ENCODE measurements around the gene RPA1. TPM values are rescaled to one million over a fixed set of nuclear protein-coding genes. Genes with fewer than 3 reads are reported as not detected.

The RPA1 gene
- total RNA-seq, 1 experiment from 2014 or later = 69.1 TPM

DNA sequence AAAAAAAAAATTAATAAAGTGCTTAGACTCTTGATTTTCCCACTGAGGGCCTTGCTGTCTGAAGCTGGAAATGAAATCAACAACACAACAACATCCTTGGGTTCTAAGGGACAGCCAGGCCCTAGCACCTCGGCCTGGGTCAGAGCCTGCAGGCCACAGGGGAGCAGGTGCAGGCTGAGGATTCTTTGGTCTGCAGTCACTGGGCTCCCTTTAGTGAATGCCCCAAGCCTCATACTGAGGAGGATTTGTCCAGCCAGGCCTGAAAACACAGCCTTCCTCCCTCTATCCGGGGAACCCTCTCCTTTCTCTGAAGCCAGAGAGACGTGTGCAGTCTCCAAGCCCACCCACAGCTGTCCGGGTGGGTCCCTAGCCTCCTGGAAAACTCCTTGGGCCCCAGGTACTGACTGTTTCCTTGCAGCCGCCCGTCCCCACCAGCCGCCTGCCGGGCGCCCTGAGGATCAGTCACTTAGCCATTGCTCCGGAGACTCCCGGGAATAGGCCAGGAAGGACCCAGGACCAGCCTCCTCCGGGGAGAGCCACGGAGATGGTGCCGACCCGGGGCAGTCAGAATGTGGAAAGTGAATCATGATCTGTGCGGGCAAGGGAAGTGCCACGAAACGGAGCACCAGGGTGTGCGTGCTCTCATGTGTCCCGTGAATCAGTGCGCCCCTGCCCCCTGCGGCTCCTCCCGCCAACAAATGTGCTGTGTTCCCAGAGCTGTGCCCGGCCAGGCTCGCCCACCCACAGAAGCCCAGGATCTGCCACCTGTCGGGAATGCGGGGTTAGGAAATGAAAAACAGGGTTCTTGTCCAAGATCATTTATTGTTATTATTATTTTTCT lies 104.3 kb downstream of the RPA1 start:
- CTCF ChIA-PET = no interaction called here
- H3K9me2 ChIP-seq (replicated peaks; ENCODE audit: low read length) = no peaks in the 10 kb centered on the region
- BruUV-seq (replicated peaks) = no TSS peak

DNA sequence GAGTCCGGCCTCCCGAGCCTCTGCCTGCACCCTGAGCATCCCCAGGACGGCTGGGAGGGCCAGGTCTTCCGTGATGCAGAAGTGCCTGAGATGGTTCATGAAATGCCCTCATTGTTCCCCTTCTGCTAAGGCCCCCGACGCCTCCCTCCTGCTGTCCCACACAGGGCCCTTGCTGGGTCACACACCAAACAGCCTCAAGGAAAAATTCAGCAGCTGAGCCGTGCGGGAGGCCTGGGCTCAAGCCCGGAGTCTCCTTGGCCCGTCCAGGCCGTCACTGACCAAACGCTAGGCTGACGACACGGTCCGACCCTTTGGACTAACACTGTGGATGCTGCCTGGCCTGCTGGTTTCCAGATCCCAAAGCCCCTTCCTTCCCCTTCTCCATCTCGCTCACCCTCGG lies 105.1 kb downstream of the RPA1 start:
- no peak for DNase-seq
- Histone ChIP-seq H3K4me1 (ENCODE audit: insufficient read depth, low read length) (peaks cover 4% of the 10 kb centered on the region; the same call in 1 of the 2 replicates), H3K9me3 (ENCODE audit: low read length) (no peaks in the 10 kb centered on the region), H2AFZ (ENCODE audit: low read length) (no peak overlapping the region), H3K79me2 (ENCODE audit: low read length) (no peaks in the 10 kb centered on the region), H3F3A (ENCODE audit: low read length, unreplicated experiment) (no peaks in the 10 kb centered on the region), H3K36me3 (ENCODE audit: low read depth, low read length) (no peaks in the 10 kb centered on the region), H3K4me3 (ENCODE audit: low read length) (no peak overlapping the region), H3K4me2 (ENCODE audit: low read length) (no peak overlapping the region), H3K27ac (ENCODE audit: low read length) (no peak overlapping the region), H3K9me2 (replicated peaks; ENCODE audit: low read length) (no peaks in the 10 kb centered on the region), H4K20me1 (ENCODE audit: low read length) (no peaks in the 10 kb centered on the region), H3K27me3 (ENCODE audit: low read length) (no peaks in the 10 kb centered on the region), H3K9ac (ENCODE audit: low read length) (no peak overlapping the region)
- BruUV-seq (replicated peaks) = no TSS peak
- TF ChIP-seq, protein P1, sequence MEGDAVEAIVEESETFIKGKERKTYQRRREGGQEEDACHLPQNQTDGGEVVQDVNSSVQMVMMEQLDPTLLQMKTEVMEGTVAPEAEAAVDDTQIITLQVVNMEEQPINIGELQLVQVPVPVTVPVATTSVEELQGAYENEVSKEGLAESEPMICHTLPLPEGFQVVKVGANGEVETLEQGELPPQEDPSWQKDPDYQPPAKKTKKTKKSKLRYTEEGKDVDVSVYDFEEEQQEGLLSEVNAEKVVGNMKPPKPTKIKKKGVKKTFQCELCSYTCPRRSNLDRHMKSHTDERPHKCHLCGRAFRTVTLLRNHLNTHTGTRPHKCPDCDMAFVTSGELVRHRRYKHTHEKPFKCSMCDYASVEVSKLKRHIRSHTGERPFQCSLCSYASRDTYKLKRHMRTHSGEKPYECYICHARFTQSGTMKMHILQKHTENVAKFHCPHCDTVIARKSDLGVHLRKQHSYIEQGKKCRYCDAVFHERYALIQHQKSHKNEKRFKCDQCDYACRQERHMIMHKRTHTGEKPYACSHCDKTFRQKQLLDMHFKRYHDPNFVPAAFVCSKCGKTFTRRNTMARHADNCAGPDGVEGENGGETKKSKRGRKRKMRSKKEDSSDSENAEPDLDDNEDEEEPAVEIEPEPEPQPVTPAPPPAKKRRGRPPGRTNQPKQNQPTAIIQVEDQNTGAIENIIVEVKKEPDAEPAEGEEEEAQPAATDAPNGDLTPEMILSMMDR (conservative IDR thresholded peaks at IDR 0.05; ENCODE audit: low read depth, low read length) = no peak
- TF ChIP-seq EZH2phosphoT487 (IDR thresholded peaks at IDR 0.05; ENCODE audit: borderline replicate concordance, low read length) = no peak
- CTCF ChIA-PET = no interaction called here
- POLR2A ChIA-PET (ENCODE audit: unreplicated experiment) = no interaction called here
- intact Hi-C loops (cut with micrococcal nuclease) = no loop called here
- ATAC-seq = no peak

More for the DNA sequence above, 104.3 kb downstream of the RPA1 start:
- POLR2A ChIA-PET (ENCODE audit: unreplicated experiment) = no interaction called here
- Histone ChIP-seq H3K4me3 (ENCODE audit: low read length) (no peak overlapping the region), H3K36me3 (ENCODE audit: low read depth, low read length) (no peaks in the 10 kb centered on the region), H3K9me3 (ENCODE audit: low read length) (no peaks in the 10 kb centered on the region), H3K27me3 (ENCODE audit: low read length) (no peaks in the 10 kb centered on the region), H3K27ac (ENCODE audit: low read length) (no peak overlapping the region), H3K9ac (ENCODE audit: low read length) (no peak overlapping the region), H3K4me1 (ENCODE audit: insufficient read depth, low read length) (peaks cover 4% of the 10 kb centered on the region; the same call in 1 of the 2 replicates), H3K4me2 (ENCODE audit: low read length) (no peak overlapping the region), H3K79me2 (ENCODE audit: low read length) (no peaks in the 10 kb centered on the region), H2AFZ (ENCODE audit: low read length) (no peak overlapping the region), H3F3A (ENCODE audit: low read length, unreplicated experiment) (no peaks in the 10 kb centered on the region), H4K20me1 (ENCODE audit: low read length) (no peaks in the 10 kb centered on the region)
- intact Hi-C loops (cut with micrococcal nuclease) = no loop called here
- no peak for ATAC-seq
- no peak for DNase-seq
- TF ChIP-seq EZH2phosphoT487 (IDR thresholded peaks at IDR 0.05; ENCODE audit: borderline replicate concordance, low read length) (no peak), EZH2 (IDR thresholded peaks at IDR 0.05; ENCODE audit: low read length, unreplicated experiment) (no peak)
- TF ChIP-seq, protein P1 (conservative IDR thresholded peaks at IDR 0.05; ENCODE audit: low read depth, low read length) = no peak

DNA sequence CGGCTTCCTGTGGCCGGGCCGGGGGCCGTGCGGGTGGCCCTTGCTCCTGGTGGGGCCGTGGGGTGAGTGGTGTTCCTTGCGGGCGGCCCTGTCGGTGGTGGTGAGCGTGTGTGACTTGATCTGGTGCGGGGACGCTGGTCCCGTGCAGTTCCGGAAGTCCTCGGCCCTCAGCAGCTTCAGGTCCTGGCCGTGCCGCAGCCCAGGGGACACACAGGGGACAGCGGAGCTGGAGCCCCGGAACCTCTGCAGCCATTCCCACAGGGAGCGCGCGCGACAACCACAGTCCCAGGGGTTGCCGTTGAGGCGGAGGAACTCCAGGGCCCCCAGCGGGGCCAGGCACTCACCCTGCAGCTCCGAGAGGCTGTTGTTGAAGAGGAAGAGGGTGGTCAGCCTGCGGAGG lies 107.0 kb downstream of the RPA1 start:
- no peak overlapping the region for H3K4me3 ChIP-seq (ENCODE audit: low read length)
- TF ChIP-seq EZH2 (IDR thresholded peaks at IDR 0.05; ENCODE audit: low read length, unreplicated experiment) (no peak), EZH2phosphoT487 (IDR thresholded peaks at IDR 0.05; ENCODE audit: borderline replicate concordance, low read length) (no peak)
- TF ChIP-seq, protein P1 (conservative IDR thresholded peaks at IDR 0.05; ENCODE audit: low read depth, low read length) = no peak
- ChIA-PET CTCF (no interaction called here), POLR2A (ENCODE audit: unreplicated experiment) (no interaction called here)
- DNase-seq (no peak), ATAC-seq (no peak)
- H4K20me1 ChIP-seq (ENCODE audit: low read length) = no peaks in the 10 kb centered on the region
- H3K79me2 ChIP-seq (ENCODE audit: low read length) = no peaks in the 10 kb centered on the region
- no TSS peak for BruUV-seq (replicated peaks)
- H3F3A ChIP-seq (ENCODE audit: low read length, unreplicated experiment) = no peaks in the 10 kb centered on the region
- H3K9me2 ChIP-seq (replicated peaks; ENCODE audit: low read length) = no peaks in the 10 kb centered on the region
- H3K9me3 ChIP-seq (ENCODE audit: low read length) = no peaks in the 10 kb centered on the region
- intact Hi-C loops (cut with micrococcal nuclease) = no loop called here
- H3K27ac ChIP-seq (ENCODE audit: low read length) = no peak overlapping the region
- no peaks in the 10 kb centered on the region for H3K36me3 ChIP-seq (ENCODE audit: low read depth, low read length)
- no peaks in the 10 kb centered on the region for H3K27me3 ChIP-seq (ENCODE audit: low read length)
- no peak overlapping the region for H3K9ac ChIP-seq (ENCODE audit: low read length)
- H3K4me1 ChIP-seq (ENCODE audit: insufficient read depth, low read length) = peaks cover 4% of the 10 kb centered on the region; the same call in 1 of the 2 replicates
- H2AFZ ChIP-seq (ENCODE audit: low read length) = no peak overlapping the region
- H3K4me2 ChIP-seq (ENCODE audit: low read length) = no peak overlapping the region

All from PC-3 (cell line).